ENCODE results near the gene PRPH.
"Not testable (repeated sequence)": the region's sequence is repeated elsewhere in the genome, so short reads cannot be mapped to it uniquely, and the experiment has no call there.

PRPH gene

GRCh38 chr12:49295082-49295936, at the start of gene PRPH:
TSS of gene PRPH (plus strand) at chr12:49295147. CDS start at chr12:49295201, 54 bp downstream.
- no peak for ATAC-seq
- TF ChIP-seq ZC3H10 (CRISPR knock-in tag; IDR thresholded peaks at IDR 0.05) (no peak), RARB (CRISPR knock-in tag; IDR thresholded peaks at IDR 0.05) (no peak), ARNTL (CRISPR knock-in tag; IDR thresholded peaks at IDR 0.05; ENCODE audit: borderline replicate concordance, low read depth) (no peak), ESRRG (CRISPR knock-in tag; IDR thresholded peaks at IDR 0.05) (no peak), SNAI2 (CRISPR knock-in tag; IDR thresholded peaks at IDR 0.05) (no peak)

GRCh38 chr12:49251357-49251756, 43.6 kb upstream of the PRPH start:
- ATAC-seq, result no peak
- no peak for TF ChIP-seq CSRNP3 (CRISPR knock-in tag; IDR thresholded peaks at IDR 0.05)

GRCh38 chr12:49253033-49253623, 41.8 kb upstream of the PRPH start:
- ATAC-seq, result peak; percentile 50
- TF ChIP-seq ZFP3 (CRISPR knock-in tag; IDR thresholded peaks at IDR 0.05) (no peak), ISL1 (CRISPR knock-in tag; IDR thresholded peaks at IDR 0.05) (no peak), GLIS3 (CRISPR knock-in tag; IDR thresholded peaks at IDR 0.05) (no peak), BACH2 (CRISPR knock-in tag; IDR thresholded peaks at IDR 0.05; ENCODE audit: borderline replicate concordance) (no peak), SNAI2 (CRISPR knock-in tag; IDR thresholded peaks at IDR 0.05) (no peak), ZNF565 (CRISPR knock-in tag; conservative IDR thresholded peaks at IDR 0.05; ENCODE audit: low read depth) (no peak), ZNF8 (CRISPR knock-in tag; IDR thresholded peaks at IDR 0.05) (no peak), ARNTL (CRISPR knock-in tag; IDR thresholded peaks at IDR 0.05; ENCODE audit: borderline replicate concordance, low read depth) (no peak), PATZ1 (CRISPR knock-in tag; IDR thresholded peaks at IDR 0.05; ENCODE audit: borderline replicate concordance) (no peak), POU6F1 (CRISPR knock-in tag; IDR thresholded peaks at IDR 0.05; ENCODE audit: borderline replicate concordance, low read depth) (no peak), TSHZ2 (CRISPR knock-in tag; IDR thresholded peaks at IDR 0.05) (no peak), CSRNP3 (CRISPR knock-in tag; IDR thresholded peaks at IDR 0.05) (no peak), RARB (CRISPR knock-in tag; IDR thresholded peaks at IDR 0.05) (no peak), OSR1 (CRISPR knock-in tag; IDR thresholded peaks at IDR 0.05) (no peak), TCF4 (CRISPR knock-in tag; IDR thresholded peaks at IDR 0.05; ENCODE audit: borderline replicate concordance) (no peak), PPARA (CRISPR knock-in tag; IDR thresholded peaks at IDR 0.05; ENCODE audit: borderline replicate concordance) (no peak), ZC3H10 (CRISPR knock-in tag; IDR thresholded peaks at IDR 0.05) (no peak), TOX (CRISPR knock-in tag; IDR thresholded peaks at IDR 0.05; ENCODE audit: borderline replicate concordance) (no peak)

- ATAC-seq, result not testable (repeated sequence)
Observed at GRCh38 chr12:49255456-49255855, 39.5 kb upstream of the PRPH start.
